Left lung (tissue), 10 donors: ENCODE data around the gene MYADM. TPM values are rescaled to one million over a fixed set of nuclear protein-coding genes. Genes with fewer than 3 reads are reported as not detected.

Source experiments
- ATAC-seq: fragments of 200-7000 bp; cut with Tn5 transposase; one replicate; pipeline ENCODE4 v1.9.1; 2020; ENCODE audit warnings: moderate library complexity
- DNase-seq, 4 donors: peaks; one replicate each; pipeline ENCODE4 v3.0.0-alpha.2; 2013 to 2020
- H3K27ac ChIP-seq, 2 donors: fragments of 200-600 bp; sonication (generic) in 1 of 2; one replicate each; pipeline versions ENCODE4 v1.5.0 to v1.8.0; 2020 to 2021
- H3K27me3 ChIP-seq, 2 donors: fragments of 200-600 bp; sonication (generic) in 1 of 2; one replicate each; pipeline versions ENCODE4 v1.5.0 to v1.8.0; 2020 to 2021
- H3K36me3 ChIP-seq, 2 donors: fragments of 200-600 bp; sonication (generic) in 1 of 2; one replicate each; pipeline versions ENCODE4 v1.5.0 to v1.8.0; 2020 to 2021
- H3K4me1 ChIP-seq, 2 donors: fragments of 200-600 bp; one replicate each; pipeline ENCODE4 v1.8.0; 2021
- H3K4me3 ChIP-seq, 2 donors: fragments of 200-600 bp; sonication (generic) in 1 of 2; one replicate each; pipeline versions ENCODE4 v1.5.0 to v1.8.0; 2020 to 2021; ENCODE audit warnings: mild to moderate bottlenecking in 1 of 2
- H3K9me3 ChIP-seq, 2 donors: fragments of 200-600 bp; sonication (generic) in 1 of 2; one replicate each; pipeline versions ENCODE4 v1.5.0 to v1.8.0; 2020 to 2021
- intact Hi-C, 2 donors: fragments of 100-400 bp; cut with DNase I; formaldehyde crosslinking; loops; one replicate each; pipeline versions ENCODE4 v1.11.2 to v1.14.2; 2022
- polyA plus RNA-seq, 6 donors: library from polyadenylated mRNA; unstranded; fragments of 120-200 nt; gene quantifications; one replicate each; pipeline ENCODE4 v1.2.1, GENCODE V29; 2013; ENCODE audit not compliant: insufficient read length in 6 of 6
- total RNA-seq, 2 donors: library from RNA; stranded (reverse); fragmentation: NEBNext Ultra II Directional; extraction: Animal tissue kit (Norgen Biotek cat#: 25700); gene quantifications; one replicate each; pipeline ENCODE4 v1.2.1, GENCODE V29; 2021
- TF ChIP-seq, protein P1 (sequence below), 2 donors: fragments of 200-600 bp; sonication (generic) in 1 of 2; IDR thresholded peaks; one replicate each; pipeline versions ENCODE4 v1.5.0 to v1.8.0; 2021; ENCODE audit warnings: antibody characterized with exemption in 2 of 2
- donor health status: DM: no; HTN: yes; CAD: no.
- donor health status: DM: no; HTN: no; CAD: no.

MYADM gene
- total and polyA plus RNA-seq, 8 donors, result 58.9 to 197 (median 102) TPM

DNA sequence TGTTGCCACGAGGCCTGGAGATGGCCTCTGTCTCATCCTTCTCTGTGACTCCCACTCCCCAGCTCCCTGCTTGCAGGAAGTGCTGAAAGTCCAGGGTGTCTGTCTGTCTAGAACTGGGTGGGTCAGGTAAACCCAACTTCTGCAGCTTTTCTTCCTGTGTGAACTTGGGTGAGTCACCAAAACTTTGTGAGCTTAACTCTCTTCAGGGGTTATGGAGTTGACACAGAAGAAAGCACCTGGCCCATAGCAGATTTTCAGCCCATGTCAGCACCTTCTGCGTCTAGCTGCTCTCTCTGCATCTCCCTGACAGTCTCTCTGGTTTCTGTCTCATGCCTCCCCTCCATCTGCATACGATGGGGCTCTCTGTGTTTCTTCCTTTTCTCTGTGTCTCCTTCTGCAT, 37.2 kb downstream of the MYADM start:
- peaks cover 34 to 96% of the 10 kb centered on the region in 2 donors for H3K27me3 ChIP-seq
- no peaks in the 10 kb centered on the region for H3K9me3 ChIP-seq
- ATAC-seq (no peak), DNase-seq (no peak)
- H3K4me1 ChIP-seq, result peaks cover 0 to 21% of the 10 kb centered on the region in 2 donors
- TF ChIP-seq, protein P1, sequence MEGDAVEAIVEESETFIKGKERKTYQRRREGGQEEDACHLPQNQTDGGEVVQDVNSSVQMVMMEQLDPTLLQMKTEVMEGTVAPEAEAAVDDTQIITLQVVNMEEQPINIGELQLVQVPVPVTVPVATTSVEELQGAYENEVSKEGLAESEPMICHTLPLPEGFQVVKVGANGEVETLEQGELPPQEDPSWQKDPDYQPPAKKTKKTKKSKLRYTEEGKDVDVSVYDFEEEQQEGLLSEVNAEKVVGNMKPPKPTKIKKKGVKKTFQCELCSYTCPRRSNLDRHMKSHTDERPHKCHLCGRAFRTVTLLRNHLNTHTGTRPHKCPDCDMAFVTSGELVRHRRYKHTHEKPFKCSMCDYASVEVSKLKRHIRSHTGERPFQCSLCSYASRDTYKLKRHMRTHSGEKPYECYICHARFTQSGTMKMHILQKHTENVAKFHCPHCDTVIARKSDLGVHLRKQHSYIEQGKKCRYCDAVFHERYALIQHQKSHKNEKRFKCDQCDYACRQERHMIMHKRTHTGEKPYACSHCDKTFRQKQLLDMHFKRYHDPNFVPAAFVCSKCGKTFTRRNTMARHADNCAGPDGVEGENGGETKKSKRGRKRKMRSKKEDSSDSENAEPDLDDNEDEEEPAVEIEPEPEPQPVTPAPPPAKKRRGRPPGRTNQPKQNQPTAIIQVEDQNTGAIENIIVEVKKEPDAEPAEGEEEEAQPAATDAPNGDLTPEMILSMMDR (IDR thresholded peaks at IDR 0.05), result no peak
- no peaks in the 10 kb centered on the region for H3K36me3 ChIP-seq
- no peak overlapping the region for H3K4me3 ChIP-seq
- no peak overlapping the region for H3K27ac ChIP-seq
- intact Hi-C loops, result loop anchor here in 1 of 2 donors (10.0 kb wide), 1 partner anchor 120 kb away; no protein-coding TSS in a partner anchor

DNA sequence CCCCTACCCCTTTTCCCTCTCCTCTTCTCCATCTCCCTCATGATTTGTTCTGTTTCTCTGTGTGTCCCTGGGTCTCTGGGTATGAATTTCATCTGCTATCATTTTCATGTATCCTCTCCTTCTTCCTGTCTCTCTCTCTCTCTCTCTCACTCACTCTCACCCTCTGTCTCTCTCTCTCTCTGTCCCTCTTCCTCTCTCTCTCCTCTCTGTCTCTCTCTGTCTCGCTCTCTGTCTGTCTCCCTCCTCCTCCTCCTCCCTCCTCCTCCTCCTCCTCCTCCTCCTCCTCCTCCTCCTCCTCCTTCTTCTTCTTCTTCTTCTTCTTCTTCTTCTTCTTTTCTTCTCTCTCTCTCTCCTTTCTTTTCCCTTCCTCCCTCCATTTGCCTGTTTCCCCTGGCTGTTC, 38.1 kb downstream of the MYADM start:
- Histone ChIP-seq H3K36me3 (no peaks in the 10 kb centered on the region), H3K4me3 (no peak overlapping the region), H3K9me3 (no peaks in the 10 kb centered on the region), H3K27me3 (peaks cover 42 to 96% of the 10 kb centered on the region in 2 donors), H3K27ac (no peak overlapping the region), H3K4me1 (peaks cover 0 to 21% of the 10 kb centered on the region in 2 donors)
- TF ChIP-seq, protein P1 (IDR thresholded peaks at IDR 0.05), result no peak
- ATAC-seq, result no peak
- no peak for DNase-seq
- intact Hi-C loops, result loop anchor here in 1 of 2 donors (10.0 kb wide), 1 partner anchor 119 kb away; no protein-coding TSS in a partner anchor

DNA sequence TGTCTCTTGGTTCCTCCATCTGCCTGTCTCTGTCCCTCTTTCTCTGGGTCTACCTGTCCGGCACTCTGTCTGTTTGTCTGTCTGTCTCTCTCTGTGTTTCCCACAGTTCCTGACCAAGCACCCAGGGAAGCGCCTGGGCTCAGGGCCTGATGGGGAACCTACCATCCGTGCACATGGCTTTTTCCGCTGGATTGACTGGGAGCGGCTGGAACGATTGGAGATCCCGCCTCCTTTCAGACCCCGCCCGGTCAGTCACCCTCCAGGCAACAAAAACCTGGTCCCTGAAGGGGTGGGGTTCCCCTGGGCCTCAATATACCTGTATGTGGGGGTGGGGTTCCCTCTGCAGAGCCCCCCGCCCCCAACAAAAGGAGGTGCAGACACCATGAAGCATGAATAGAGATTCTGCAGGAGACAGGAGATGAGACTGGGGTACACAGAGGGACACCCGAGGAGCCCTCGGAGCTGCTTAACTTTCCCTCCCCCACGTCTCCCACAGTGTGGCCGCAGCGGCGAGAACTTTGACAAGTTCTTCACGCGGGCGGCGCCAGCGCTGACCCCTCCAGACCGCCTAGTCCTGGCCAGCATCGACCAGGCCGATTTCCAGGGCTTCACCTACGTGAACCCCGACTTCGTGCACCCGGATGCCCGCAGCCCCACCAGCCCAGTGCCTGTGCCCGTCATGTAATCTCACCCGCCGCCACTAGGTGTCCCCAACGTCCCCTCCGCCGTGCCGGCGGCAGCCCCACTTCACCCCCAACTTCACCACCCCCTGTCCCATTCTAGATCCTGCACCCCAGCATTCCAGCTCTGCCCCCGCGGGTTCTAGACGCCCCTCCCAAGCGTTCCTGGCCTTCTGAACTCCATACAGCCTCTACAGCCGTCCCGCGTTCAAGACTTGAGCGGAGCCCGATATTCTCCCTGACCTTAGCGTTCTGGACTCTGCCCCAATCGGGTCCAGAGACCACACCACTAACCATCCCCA, 38.8 kb downstream of the MYADM start:
- peak; percentile 75 for ATAC-seq
- peaks cover 48 to 96% of the 10 kb centered on the region in 2 donors for H3K27me3 ChIP-seq
- peak in 2 of 4 donors; percentile 52 to 92 for DNase-seq
- intact Hi-C loops, result loop anchor here in 1 of 2 donors (10.0 kb wide), 1 partner anchor 118 kb away; no protein-coding TSS in a partner anchor
- TF ChIP-seq, protein P1 (IDR thresholded peaks at IDR 0.05), result peak; percentile 78 to 91
- H3K27ac ChIP-seq, result no peak overlapping the region
- no peaks in the 10 kb centered on the region for H3K36me3 ChIP-seq
- peaks cover 0 to 21% of the 10 kb centered on the region in 2 donors for H3K4me1 ChIP-seq
- no peaks in the 10 kb centered on the region for H3K9me3 ChIP-seq
- H3K4me3 ChIP-seq, result no peak overlapping the region

DNA sequence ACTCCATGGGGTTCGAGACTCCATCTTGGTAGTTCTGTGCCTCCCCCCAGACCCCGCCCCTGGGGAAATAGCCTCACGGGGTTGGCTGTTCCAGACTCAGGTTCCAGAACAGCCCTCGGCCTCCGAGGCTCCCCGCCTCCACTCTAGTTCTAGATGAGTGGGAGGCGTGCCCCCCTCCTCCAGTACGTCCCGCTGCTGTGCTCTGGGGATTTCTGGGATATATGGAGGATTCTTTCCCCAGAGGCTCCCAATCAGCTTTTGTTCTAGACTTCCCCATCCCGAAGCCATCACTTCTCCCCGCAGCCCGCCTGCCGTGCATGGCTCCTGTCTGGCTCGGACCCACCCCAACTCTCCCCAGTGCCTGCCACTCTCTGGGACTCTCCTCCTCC, 39.5 kb downstream of the MYADM start:
- H3K4me1 ChIP-seq, result peaks cover 0 to 21% of the 10 kb centered on the region in 2 donors
- H3K36me3 ChIP-seq, result no peaks in the 10 kb centered on the region
- intact Hi-C loops, result loop anchor here in 1 of 2 donors (10.0 kb wide), 1 partner anchor 118 kb away; no protein-coding TSS in a partner anchor
- no peaks in the 10 kb centered on the region for H3K9me3 ChIP-seq
- TF ChIP-seq, protein P1 (IDR thresholded peaks at IDR 0.05), result no peak
- H3K4me3 ChIP-seq, result no peak overlapping the region
- H3K27me3 ChIP-seq, result peaks cover 48 to 96% of the 10 kb centered on the region in 2 donors
- ATAC-seq (no peak), DNase-seq (no peak)
- H3K27ac ChIP-seq, result no peak overlapping the region

DNA sequence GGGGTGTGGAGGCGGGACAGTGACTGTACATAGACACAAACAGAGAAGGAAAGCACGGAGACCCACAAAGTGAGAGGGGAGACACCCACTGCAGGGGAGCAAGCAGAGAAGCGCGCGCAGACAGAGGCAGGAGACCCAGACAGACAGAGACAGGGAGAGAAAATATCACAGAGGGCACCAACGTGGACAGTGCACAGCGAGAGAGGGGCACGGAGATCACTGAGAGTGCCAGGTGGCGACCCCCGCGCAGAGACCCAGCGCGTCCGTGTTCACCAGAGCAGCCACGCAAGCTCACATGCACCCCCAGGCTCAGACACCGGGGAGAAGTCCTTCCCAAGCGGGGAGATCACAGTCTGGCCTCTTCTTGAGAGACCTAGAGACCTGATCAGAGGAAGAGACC, 40.0 kb downstream of the MYADM start:
- no peaks in the 10 kb centered on the region for H3K9me3 ChIP-seq
- no peaks in the 10 kb centered on the region for H3K36me3 ChIP-seq
- ATAC-seq (no peak), DNase-seq (no peak)
- H3K4me3 ChIP-seq, result no peak overlapping the region
- H3K27me3 ChIP-seq, result peaks cover 48 to 96% of the 10 kb centered on the region in 2 donors
- H3K4me1 ChIP-seq, result peaks cover 0 to 21% of the 10 kb centered on the region in 2 donors
- intact Hi-C loops, result loop anchor here in 1 of 2 donors (10.0 kb wide), 1 partner anchor 117 kb away; no protein-coding TSS in a partner anchor
- H3K27ac ChIP-seq, result no peak overlapping the region
- TF ChIP-seq, protein P1 (IDR thresholded peaks at IDR 0.05), result no peak
